ENCODE measurements around the gene IKZF5.

DNA sequence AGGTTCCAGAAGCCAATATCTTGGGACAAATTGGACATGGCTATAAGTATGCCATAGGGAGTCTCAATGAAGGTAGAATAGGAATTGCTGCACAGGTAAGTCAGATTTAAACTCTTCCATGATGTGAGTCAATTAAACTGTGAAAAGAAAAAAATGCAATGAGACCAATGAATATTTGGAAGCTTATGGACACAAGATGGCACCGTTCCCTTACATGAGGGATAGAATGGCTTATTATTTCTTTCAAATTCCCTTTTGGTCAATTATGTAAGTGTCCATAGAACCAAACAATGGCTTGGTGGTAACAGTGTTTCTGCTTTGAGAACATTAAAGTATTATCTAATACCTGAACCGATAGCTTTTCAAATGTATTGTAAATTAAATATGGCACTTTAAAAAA lies 35.8 kb upstream of the IKZF5 start:
- TF ChIP-seq, protein P1, sequence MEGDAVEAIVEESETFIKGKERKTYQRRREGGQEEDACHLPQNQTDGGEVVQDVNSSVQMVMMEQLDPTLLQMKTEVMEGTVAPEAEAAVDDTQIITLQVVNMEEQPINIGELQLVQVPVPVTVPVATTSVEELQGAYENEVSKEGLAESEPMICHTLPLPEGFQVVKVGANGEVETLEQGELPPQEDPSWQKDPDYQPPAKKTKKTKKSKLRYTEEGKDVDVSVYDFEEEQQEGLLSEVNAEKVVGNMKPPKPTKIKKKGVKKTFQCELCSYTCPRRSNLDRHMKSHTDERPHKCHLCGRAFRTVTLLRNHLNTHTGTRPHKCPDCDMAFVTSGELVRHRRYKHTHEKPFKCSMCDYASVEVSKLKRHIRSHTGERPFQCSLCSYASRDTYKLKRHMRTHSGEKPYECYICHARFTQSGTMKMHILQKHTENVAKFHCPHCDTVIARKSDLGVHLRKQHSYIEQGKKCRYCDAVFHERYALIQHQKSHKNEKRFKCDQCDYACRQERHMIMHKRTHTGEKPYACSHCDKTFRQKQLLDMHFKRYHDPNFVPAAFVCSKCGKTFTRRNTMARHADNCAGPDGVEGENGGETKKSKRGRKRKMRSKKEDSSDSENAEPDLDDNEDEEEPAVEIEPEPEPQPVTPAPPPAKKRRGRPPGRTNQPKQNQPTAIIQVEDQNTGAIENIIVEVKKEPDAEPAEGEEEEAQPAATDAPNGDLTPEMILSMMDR (IDR thresholded peaks at IDR 0.05): no peak
- TF ChIP-seq, protein P2, sequence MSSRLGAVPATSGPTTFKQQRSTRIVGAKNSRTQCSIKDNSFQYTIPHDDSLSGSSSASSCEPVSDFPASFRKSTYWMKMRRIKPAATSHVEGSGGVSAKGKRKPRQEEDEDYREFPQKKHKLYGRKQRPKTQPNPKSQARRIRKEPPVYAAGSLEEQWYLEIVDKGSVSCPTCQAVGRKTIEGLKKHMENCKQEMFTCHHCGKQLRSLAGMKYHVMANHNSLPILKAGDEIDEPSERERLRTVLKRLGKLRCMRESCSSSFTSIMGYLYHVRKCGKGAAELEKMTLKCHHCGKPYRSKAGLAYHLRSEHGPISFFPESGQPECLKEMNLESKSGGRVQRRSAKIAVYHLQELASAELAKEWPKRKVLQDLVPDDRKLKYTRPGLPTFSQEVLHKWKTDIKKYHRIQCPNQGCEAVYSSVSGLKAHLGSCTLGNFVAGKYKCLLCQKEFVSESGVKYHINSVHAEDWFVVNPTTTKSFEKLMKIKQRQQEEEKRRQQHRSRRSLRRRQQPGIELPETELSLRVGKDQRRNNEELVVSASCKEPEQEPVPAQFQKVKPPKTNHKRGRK (CRISPR knock-in tag; IDR thresholded peaks at IDR 0.05; ENCODE audit: borderline replicate concordance): no peak
- TF ChIP-seq, protein P3, sequence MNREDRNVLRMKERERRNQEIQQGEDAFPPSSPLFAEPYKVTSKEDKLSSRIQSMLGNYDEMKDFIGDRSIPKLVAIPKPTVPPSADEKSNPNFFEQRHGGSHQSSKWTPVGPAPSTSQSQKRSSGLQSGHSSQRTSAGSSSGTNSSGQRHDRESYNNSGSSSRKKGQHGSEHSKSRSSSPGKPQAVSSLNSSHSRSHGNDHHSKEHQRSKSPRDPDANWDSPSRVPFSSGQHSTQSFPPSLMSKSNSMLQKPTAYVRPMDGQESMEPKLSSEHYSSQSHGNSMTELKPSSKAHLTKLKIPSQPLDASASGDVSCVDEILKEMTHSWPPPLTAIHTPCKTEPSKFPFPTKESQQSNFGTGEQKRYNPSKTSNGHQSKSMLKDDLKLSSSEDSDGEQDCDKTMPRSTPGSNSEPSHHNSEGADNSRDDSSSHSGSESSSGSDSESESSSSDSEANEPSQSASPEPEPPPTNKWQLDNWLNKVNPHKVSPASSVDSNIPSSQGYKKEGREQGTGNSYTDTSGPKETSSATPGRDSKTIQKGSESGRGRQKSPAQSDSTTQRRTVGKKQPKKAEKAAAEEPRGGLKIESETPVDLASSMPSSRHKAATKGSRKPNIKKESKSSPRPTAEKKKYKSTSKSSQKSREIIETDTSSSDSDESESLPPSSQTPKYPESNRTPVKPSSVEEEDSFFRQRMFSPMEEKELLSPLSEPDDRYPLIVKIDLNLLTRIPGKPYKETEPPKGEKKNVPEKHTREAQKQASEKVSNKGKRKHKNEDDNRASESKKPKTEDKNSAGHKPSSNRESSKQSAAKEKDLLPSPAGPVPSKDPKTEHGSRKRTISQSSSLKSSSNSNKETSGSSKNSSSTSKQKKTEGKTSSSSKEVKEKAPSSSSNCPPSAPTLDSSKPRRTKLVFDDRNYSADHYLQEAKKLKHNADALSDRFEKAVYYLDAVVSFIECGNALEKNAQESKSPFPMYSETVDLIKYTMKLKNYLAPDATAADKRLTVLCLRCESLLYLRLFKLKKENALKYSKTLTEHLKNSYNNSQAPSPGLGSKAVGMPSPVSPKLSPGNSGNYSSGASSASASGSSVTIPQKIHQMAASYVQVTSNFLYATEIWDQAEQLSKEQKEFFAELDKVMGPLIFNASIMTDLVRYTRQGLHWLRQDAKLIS (CRISPR knock-in tag; IDR thresholded peaks at IDR 0.05; ENCODE audit: borderline replicate concordance): no peak
- TF ChIP-seq, protein P4, sequence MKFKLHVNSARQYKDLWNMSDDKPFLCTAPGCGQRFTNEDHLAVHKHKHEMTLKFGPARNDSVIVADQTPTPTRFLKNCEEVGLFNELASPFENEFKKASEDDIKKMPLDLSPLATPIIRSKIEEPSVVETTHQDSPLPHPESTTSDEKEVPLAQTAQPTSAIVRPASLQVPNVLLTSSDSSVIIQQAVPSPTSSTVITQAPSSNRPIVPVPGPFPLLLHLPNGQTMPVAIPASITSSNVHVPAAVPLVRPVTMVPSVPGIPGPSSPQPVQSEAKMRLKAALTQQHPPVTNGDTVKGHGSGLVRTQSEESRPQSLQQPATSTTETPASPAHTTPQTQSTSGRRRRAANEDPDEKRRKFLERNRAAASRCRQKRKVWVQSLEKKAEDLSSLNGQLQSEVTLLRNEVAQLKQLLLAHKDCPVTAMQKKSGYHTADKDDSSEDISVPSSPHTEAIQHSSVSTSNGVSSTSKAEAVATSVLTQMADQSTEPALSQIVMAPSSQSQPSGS (CRISPR knock-in tag; IDR thresholded peaks at IDR 0.05; ENCODE audit: borderline replicate concordance, low read depth): no peak
- TF ChIP-seq ZNF138 (CRISPR knock-in tag; conservative IDR thresholded peaks at IDR 0.05): no peak
